Measurements from ENCODE around the gene GSX1. TPM values are rescaled to one million over a fixed set of nuclear protein-coding genes. Genes with fewer than 3 reads are reported as not detected.

Gene GSX1
- total and polyA plus RNA-seq, 2 donors (not counting 3 experiments of a cell fraction or from before 2014, with no cell fraction given): not detected

DNA sequence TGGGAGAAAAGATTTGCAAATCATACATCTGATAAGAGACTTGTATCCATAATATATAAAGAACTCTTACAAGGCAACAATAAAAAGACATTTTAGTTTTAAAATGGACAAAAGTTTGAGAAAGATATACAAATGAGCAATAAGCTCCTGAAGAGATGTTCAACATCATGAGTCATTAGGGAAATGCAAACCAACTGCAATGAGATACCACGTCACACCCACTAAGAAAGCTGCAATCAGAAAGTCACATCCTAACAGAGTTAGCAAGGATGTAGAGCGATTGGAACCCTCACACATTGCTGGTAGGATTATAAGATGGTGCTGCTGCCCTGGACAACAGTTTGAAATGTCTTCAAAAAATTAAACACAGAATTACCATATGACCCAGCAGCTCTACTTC, 50.3 kb downstream of the GSX1 start:
- Histone ChIP-seq H2AFZ (ENCODE audit: low read depth, low read length) (no peak overlapping the region), H4K20me1 (replicated peaks; ENCODE audit: control insufficient read depth, extremely low read depth, insufficient read depth, low read length) (no peaks in the 10 kb centered on the region)
- dilution Hi-C loops (cut with MboI; ENCODE audit: extremely low pct_ligation_motif_present, low sequenced_read_pairs): loop anchor here (25.0 kb wide), 1 partner anchor 305 kb away; no protein-coding TSS in a partner anchor

More for the DNA sequence above, 50.3 kb downstream of the GSX1 start:
- no peaks in the 10 kb centered on the region for H3K9me1 ChIP-seq (replicated peaks; ENCODE audit: control insufficient read depth, extremely low read depth, insufficient read depth, low read length)
- no peak overlapping the region for H3K9ac ChIP-seq (replicated peaks; ENCODE audit: extremely low read depth, insufficient read depth, low read length)
- no peak overlapping the region for H3K4me2 ChIP-seq (ENCODE audit: insufficient read depth, low read length)
- H3K79me2 ChIP-seq (ENCODE audit: control insufficient read depth, insufficient read depth, low read length): no peaks in the 10 kb centered on the region
- CTCF ChIA-PET: interaction anchor here (0.7 to 1.8 kb wide), 4 partner anchors 12 to 111 kb away, joined by 3 to 6 read pairs (median 4); no protein-coding TSS in a partner anchor
- POLR2A ChIA-PET: no interaction called here
- no peak for TF ChIP-seq POLR2A (IDR thresholded peaks at IDR 0.05; ENCODE audit: low read depth, low read length)
- TF ChIP-seq POLR2AphosphoS5 (IDR thresholded peaks at IDR 0.05; ENCODE audit: insufficient read depth, low read depth, low read length): no peak
- TF ChIP-seq, protein P1, sequence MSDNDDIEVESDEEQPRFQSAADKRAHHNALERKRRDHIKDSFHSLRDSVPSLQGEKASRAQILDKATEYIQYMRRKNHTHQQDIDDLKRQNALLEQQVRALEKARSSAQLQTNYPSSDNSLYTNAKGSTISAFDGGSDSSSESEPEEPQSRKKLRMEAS (IDR thresholded peaks at IDR 0.05; ENCODE audit: insufficient read depth, insufficient read length): no peak
- TF ChIP-seq GATA2 (IDR thresholded peaks at IDR 0.05; ENCODE audit: insufficient read depth, insufficient read length, low read depth, low read length): no peak
- TF ChIP-seq EZH2 (IDR thresholded peaks at IDR 0.05; ENCODE audit: borderline replicate concordance, low read depth, low read length, severe bottlenecking): no peak
- TF ChIP-seq, protein P2, sequence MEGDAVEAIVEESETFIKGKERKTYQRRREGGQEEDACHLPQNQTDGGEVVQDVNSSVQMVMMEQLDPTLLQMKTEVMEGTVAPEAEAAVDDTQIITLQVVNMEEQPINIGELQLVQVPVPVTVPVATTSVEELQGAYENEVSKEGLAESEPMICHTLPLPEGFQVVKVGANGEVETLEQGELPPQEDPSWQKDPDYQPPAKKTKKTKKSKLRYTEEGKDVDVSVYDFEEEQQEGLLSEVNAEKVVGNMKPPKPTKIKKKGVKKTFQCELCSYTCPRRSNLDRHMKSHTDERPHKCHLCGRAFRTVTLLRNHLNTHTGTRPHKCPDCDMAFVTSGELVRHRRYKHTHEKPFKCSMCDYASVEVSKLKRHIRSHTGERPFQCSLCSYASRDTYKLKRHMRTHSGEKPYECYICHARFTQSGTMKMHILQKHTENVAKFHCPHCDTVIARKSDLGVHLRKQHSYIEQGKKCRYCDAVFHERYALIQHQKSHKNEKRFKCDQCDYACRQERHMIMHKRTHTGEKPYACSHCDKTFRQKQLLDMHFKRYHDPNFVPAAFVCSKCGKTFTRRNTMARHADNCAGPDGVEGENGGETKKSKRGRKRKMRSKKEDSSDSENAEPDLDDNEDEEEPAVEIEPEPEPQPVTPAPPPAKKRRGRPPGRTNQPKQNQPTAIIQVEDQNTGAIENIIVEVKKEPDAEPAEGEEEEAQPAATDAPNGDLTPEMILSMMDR (IDR thresholded peaks at IDR 0.05; ENCODE audit: extremely low read depth in 1 of 2, insufficient read depth in 1 of 2, low read depth in 1 of 2, low read length in 2 of 2): no peak
- no peak for TF ChIP-seq MYC (IDR thresholded peaks at IDR 0.05; ENCODE audit: low read depth, low read length)
- intact Hi-C loops (cut with micrococcal nuclease): no loop called here
- H3K4me3 ChIP-seq (replicated peaks in 1 of 3; ENCODE audit: insufficient read depth in 1 of 3, low read depth in 1 of 3, low read length in 3 of 3): no peak overlapping the region
- no TSS peak for BruUV-seq (replicated peaks)
- no peaks in the 10 kb centered on the region for H3K36me3 ChIP-seq (ENCODE audit: control insufficient read depth in 2 of 2, extremely low read depth in 1 of 2, insufficient read depth in 2 of 2, low read length in 2 of 2)
- peaks cover 0 to 4% of the 10 kb centered on the region in 2 experiments for H3K27me3 ChIP-seq (ENCODE audit: control insufficient read depth in 2 of 2, insufficient read depth in 2 of 2, low read length in 2 of 2)
- FAIRE-seq (no peak), DNase-seq (ENCODE audit: low read depth, low spot score) (no peak)
- H3K27ac ChIP-seq (ENCODE audit: insufficient read depth, low read depth, low read length): no peak overlapping the region
- no peaks in the 10 kb centered on the region for H3K4me1 ChIP-seq (ENCODE audit: control insufficient read depth, extremely low read depth, insufficient read depth, low read length)
- H3K9me3 ChIP-seq (replicated peaks; ENCODE audit: control insufficient read depth, insufficient read depth, low read length): no peaks in the 10 kb centered on the region

Small RNA genes lying within 50 kb of the gene (small RNA-seq; reads per million reads assigned to genes)
- gene RNU6-73P (ENCODE audit: insufficient read depth, insufficient read length, low read depth, low replicate concordance): 0.88 reads per million

Other genes with a start within 250 kb of the GSX1 start
- gene LNX2, start 172.0 kb upstream of the GSX1 start, total RNA-seq: 9.1 and 9.9 TPM in 2 replicates
- gene LNX2, start 172.0 kb upstream of the GSX1 start, polyA plus RNA-seq: 5.9 and 7.0 TPM in 2 replicates
- gene POLR1D, start 170.6 kb upstream of the GSX1 start, total RNA-seq: 104 and 111 TPM in 2 replicates
- gene POLR1D, start 170.6 kb upstream of the GSX1 start, polyA plus RNA-seq: 78.1 and 90.7 TPM in 2 replicates
- gene PDX1, start 127.5 kb downstream of the GSX1 start, total RNA-seq: not detected in 2 replicates
- not detected in 2 replicates for gene PDX1, start 127.5 kb downstream of the GSX1 start, polyA plus RNA-seq
- gene CDX2, start 176.8 kb downstream of the GSX1 start, total RNA-seq: not detected in 2 replicates
- gene CDX2, start 176.8 kb downstream of the GSX1 start, polyA plus RNA-seq: not detected in 2 replicates
- gene URAD, start 196.2 kb downstream of the GSX1 start, total RNA-seq: not detected in 2 replicates
- not detected in 2 replicates for gene URAD, start 196.2 kb downstream of the GSX1 start, polyA plus RNA-seq

All from endothelial cell of umbilical vein (primary cell).